GM21367 (cell line): ENCODE data around the gene RHO.
"Not testable (repeated sequence)": the region's sequence is repeated elsewhere in the genome, so short reads cannot be mapped to it uniquely, and the experiment has no call there.

Source experiments
- ATAC-seq: cut with Tn5 transposase; IDR thresholded peaks from one replicate; pipeline ENCODE4 v1.9.1; 2021; ENCODE audit not compliant: unreplicated experiment

Gene RHO

GRCh38 chr3:129528589-129529100 is at the start of gene RHO:
Gene RHO (plus strand): TSS chr3:129528639. CDS start chr3:129528734, 95 bp downstream.
- ATAC-seq = no peak

- not testable (repeated sequence) for ATAC-seq
These were observed 47.1 kb upstream of the RHO start for GRCh38 chr3:129481225-129481765.

GRCh38 chr3:129481766-129482332 is 46.6 kb upstream of the RHO start:
- no peak for ATAC-seq

- no peak for ATAC-seq
These were observed 45.7 kb upstream of the RHO start for GRCh38 chr3:129482721-129483120.

GRCh38 chr3:129483870-129484269 is 44.6 kb upstream of the RHO start:
- no peak for ATAC-seq

GRCh38 chr3:129485146-129485545 is 43.3 kb upstream of the RHO start:
- ATAC-seq = not testable (repeated sequence)

GRCh38 chr3:129485721-129486663 is 42.4 kb upstream of the RHO start:
- no peak for ATAC-seq

GRCh38 chr3:129486664-129487035 is 41.8 kb upstream of the RHO start:
- no peak for ATAC-seq

- ATAC-seq = no peak
These were observed 41.1 kb upstream of the RHO start for GRCh38 chr3:129487183-129487867.

GRCh38 chr3:129487868-129488335 is 40.5 kb upstream of the RHO start:
- not testable (repeated sequence) for ATAC-seq

- not testable (repeated sequence) for ATAC-seq
These were observed 39.2 kb upstream of the RHO start for GRCh38 chr3:129489258-129489657.

GRCh38 chr3:129490273-129490675 is 38.2 kb upstream of the RHO start:
- ATAC-seq = peak; percentile 58

- not testable (repeated sequence) for ATAC-seq
These were observed 37.4 kb upstream of the RHO start for GRCh38 chr3:129491077-129491476.

- ATAC-seq = no peak
These were observed 36.6 kb upstream of the RHO start for GRCh38 chr3:129491794-129492193.

- no peak for ATAC-seq
These were observed 35.7 kb upstream of the RHO start for GRCh38 chr3:129492691-129493090.

GRCh38 chr3:129493206-129493605 is 35.2 kb upstream of the RHO start:
- no peak for ATAC-seq

- not testable (repeated sequence) for ATAC-seq
These were observed 33.9 kb upstream of the RHO start for GRCh38 chr3:129494499-129494898.

GRCh38 chr3:129495006-129495639 is 33.3 kb upstream of the RHO start:
- ATAC-seq = not testable (repeated sequence)

GRCh38 chr3:129497876-129498275 is 30.6 kb upstream of the RHO start:
- not testable (repeated sequence) for ATAC-seq
